Measurements from ENCODE around the gene EPHA6.

DNA sequence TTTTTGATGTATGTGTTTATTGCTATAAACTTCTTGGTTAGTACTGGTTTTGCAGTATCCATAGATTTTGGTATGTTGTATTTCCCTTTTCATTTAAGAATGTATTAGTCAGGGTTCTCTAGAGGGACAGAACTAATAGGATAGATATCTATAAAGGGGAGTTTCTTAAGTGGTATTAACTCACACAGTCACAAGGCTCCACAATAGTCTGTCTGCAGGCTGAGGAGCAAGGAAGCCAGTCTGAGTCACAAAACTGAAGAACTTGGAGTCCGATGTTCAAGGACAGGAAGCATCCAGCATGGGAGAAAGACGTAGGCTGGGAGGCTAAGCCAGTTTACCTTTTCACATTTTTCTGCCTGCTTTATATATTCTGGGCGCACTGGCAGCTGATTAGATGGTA, 958.5 kb downstream of the EPHA6 start:
- TF ChIP-seq, protein P1, sequence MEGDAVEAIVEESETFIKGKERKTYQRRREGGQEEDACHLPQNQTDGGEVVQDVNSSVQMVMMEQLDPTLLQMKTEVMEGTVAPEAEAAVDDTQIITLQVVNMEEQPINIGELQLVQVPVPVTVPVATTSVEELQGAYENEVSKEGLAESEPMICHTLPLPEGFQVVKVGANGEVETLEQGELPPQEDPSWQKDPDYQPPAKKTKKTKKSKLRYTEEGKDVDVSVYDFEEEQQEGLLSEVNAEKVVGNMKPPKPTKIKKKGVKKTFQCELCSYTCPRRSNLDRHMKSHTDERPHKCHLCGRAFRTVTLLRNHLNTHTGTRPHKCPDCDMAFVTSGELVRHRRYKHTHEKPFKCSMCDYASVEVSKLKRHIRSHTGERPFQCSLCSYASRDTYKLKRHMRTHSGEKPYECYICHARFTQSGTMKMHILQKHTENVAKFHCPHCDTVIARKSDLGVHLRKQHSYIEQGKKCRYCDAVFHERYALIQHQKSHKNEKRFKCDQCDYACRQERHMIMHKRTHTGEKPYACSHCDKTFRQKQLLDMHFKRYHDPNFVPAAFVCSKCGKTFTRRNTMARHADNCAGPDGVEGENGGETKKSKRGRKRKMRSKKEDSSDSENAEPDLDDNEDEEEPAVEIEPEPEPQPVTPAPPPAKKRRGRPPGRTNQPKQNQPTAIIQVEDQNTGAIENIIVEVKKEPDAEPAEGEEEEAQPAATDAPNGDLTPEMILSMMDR (IDR thresholded peaks at IDR 0.05 in 4 of 5, conservative IDR thresholded peaks at IDR 0.05 in 1 of 5) = no peak
- TF ChIP-seq POLR2A (IDR thresholded peaks at IDR 0.05) = no peak

All from gastrocnemius medialis (tissue), 4 donors.